NOMO-1 treated with dmso at 0.1 percent for 144 hours (cell line): Measurements from ENCODE around the gene SIK1.

Experiments used
- DNase-seq: peaks from one replicate; lab custom pipeline; 2025; ENCODE audit not compliant: unreplicated experiment; lab: John Stamatoyannopoulos, UW

Gene SIK1

DNA sequence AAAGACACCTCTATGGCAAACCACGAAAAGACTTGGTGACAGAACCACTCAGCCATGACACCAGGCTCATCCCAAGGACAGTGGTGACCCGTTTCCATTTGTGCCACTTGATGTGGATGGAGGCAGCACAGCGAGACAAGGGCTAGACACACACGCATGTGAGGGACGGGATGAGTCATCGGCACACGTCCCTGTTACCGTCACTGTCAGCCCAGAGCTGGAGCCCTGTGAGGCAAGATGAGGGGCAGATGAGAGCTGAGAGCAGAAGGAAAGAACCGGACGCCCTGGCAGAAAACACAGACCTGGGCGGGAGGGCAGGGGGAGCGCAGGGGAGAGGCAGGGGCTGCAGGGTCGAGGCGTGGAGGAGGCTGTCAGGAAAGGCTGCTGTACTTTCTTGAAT lies 57.8 kb downstream of the SIK1 start:
- peak; percentile 15 for DNase-seq

DNA sequence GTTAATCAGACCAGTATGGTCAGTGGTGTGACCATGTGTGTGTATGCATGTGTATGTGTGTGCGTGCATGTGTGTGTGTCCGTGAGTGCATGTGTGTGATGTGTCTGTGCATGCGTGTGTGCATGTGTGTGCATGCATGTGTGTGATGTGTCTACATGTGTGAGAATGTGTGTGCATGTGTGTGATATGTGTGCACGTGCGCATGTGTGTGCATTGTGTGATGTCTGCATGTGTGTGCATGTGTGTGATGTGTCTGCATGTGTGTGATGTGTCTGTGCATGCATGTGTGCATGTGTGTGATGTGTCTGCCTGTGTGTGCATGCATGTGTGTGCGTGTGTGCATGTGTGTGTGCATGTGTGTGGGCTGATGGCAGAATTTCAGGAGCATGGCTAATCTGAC lies 58.2 kb downstream of the SIK1 start:
- no peak for DNase-seq

DNA sequence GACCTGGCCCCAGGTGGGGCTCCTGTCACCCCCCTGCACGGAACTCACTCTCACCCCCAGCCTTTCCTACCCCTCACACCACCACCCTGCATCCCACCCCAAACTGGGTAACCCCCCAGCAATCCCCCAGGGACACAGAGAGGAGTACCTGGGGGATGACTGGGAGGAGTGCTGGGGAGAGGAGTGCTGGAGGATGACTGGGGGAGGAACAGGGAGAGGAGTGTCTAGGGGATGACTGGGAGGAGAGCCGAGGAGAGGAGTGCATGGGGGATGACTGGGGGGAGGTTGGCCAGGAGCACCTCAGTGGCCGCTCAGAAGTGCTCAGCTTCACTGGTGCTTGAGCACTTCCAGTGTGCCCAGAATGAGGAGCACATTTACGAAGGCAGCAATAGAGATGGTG lies 59.1 kb downstream of the SIK1 start:
- DNase-seq = no peak

DNA sequence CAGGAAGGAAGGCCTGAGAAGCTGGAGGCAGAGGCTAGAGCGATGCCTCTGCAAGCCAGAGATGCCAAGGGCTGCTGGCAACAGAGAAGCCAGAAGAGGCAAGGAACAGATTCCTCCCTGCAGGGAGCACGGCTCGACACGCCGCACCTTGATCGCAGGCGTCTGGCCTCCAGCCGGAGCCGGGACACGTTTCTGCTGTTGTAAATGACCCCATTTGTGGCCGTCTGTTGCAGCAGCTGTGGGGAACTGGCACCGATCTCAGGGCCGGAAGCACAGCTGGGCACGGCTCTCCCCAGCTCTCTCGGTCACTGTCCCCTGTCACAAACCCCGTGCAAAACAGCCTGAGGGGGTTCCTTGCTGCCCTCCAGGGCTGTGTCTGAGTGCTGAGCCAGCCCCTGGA lies 59.6 kb downstream of the SIK1 start:
- no peak for DNase-seq

DNA sequence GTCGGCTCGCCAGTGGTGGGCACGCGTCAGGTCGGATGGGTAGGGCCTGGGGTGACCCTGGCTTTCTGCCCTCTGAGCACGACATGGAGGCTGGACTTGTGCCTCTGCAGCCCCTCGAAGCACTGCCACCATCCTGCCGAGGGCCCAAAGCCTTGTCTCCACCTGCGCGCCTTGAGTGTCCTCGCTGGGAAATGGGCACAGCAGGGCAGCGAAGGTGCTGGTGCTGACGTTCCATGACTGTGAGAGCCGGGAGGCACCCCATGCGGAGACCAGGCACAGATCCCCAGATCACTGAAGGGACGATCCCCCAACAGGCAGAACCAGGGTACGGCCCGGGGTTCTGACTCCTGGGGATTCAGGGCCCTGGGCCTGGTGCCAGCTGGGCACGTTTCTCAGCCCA lies 60.3 kb downstream of the SIK1 start:
- no peak for DNase-seq

DNA sequence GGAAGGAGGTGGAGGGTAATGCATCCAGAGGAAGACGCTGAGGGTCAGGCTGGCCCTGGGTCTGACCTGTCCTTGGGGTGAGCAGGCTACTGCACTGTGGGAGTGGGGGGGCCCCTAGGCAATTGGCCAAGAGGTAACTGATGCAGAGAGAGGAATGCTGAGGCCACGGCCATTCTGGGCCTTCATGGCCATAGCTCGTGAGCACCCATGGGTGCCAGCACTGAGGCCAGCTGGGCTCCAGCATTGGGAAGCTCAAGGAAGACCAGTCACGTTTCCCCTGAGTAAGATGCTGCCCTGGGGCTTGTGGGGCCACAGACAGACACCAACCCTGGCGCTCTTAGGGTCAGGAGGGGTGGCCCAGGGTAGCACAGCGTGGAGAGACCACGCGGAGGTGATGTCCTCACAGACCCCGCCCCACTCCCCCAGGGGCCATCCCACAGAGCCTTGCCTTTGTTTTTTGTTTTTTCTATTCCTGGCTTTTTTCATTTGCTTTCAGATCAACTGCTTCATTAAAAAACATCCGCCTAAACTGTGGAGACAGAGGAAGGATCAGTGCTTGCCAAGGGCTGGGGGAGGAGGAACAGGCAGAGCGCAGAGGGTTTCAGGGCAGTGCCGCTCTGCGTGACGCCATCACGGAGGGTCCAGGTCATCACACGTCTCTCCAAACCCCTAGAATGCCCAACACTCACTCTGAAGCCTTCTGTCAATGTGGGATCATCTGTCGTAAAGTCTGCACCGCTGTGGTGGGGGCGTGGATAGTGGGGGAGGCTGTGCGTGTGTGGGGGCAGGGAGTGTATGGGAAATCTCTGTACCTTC lies 61.1 kb downstream of the SIK1 start:
- DNase-seq = no peak

DNA sequence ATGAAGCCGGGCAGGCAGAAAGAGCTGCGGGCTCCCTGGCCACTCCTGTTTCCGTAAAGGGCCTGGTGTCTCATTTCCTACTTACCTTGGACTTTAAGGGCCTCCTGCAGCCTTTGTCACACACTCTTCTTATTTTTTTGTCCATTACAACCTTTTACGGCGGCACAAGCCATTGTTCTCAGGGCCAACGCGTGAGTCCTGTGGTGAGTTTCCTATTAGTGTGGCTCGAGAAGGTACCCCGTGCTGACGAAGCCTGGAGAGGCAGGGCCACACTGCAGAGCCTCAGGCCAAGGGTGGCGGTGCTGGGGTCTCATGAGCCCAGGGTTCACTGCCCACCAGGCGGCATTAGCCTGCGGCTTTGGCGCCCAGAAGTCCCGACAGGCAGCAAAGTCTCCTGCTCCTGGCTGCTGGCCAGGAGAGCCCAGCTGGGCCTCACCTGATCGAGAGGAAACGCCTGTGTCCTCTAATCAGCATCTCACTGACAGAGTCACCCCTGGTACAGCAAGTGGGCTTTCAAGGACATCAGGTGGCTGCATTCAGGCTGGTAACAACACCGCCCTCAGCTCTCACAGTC lies 62.0 kb downstream of the SIK1 start:
- no peak for DNase-seq
